Measurements from ENCODE around the gene NLRP7.
A peak's percentile ranks its signal among the peaks of the same experiment; 100 is the strongest.
"Not testable (repeated sequence)": the region's sequence is repeated elsewhere in the genome, so short reads cannot be mapped to it uniquely, and the experiment has no call there.

Gene NLRP7

GRCh38 chr19:54919646-54920563, 27.4 kb downstream of the NLRP7 start:
- DNase-seq, result not testable (repeated sequence)

GRCh38 chr19:54918499-54918898, 28.8 kb downstream of the NLRP7 start:
- DNase-seq, result no peak

GRCh38 chr19:54916822-54917221, 30.5 kb downstream of the NLRP7 start:
- no peak for DNase-seq

GRCh38 chr19:54907899-54908298, 39.4 kb downstream of the NLRP7 start:
- not testable (repeated sequence) for DNase-seq

- DNase-seq, result no peak
These were observed 40.5 kb downstream of the NLRP7 start for GRCh38 chr19:54906819-54907218.

GRCh38 chr19:54905803-54906511, 41.4 kb downstream of the NLRP7 start, which contains the start of gene NCR1:
Gene NCR1 (plus strand): TSS chr19:54906148. CDS start chr19:54906188, 40 bp downstream.
- peak; percentile 11 for DNase-seq

GRCh38 chr19:54905421-54905802, 41.9 kb downstream of the NLRP7 start:
- peak; percentile 29 for DNase-seq

- not testable (repeated sequence) for DNase-seq
These were observed 43.1 kb downstream of the NLRP7 start for GRCh38 chr19:54904261-54904660.

GRCh38 chr19:54903303-54903702, 44.0 kb downstream of the NLRP7 start:
- DNase-seq, result no peak

GRCh38 chr19:54902061-54902460, 45.3 kb downstream of the NLRP7 start:
- no peak for DNase-seq

GRCh38 chr19:54901153-54901552, 46.2 kb downstream of the NLRP7 start:
- DNase-seq, result not testable (repeated sequence)

GRCh38 chr19:54899646-54900045, 47.7 kb downstream of the NLRP7 start:
- not testable (repeated sequence) for DNase-seq

- DNase-seq, result not testable (repeated sequence)
These were observed 48.6 kb downstream of the NLRP7 start for GRCh38 chr19:54898685-54899084.

- no peak for DNase-seq
These were observed 51.3 kb downstream of the NLRP7 start for GRCh38 chr19:54896036-54896435.

GRCh38 chr19:54894106-54894505, 53.2 kb downstream of the NLRP7 start:
- not testable (repeated sequence) for DNase-seq

- no peak for DNase-seq
These were observed 53.9 kb downstream of the NLRP7 start for GRCh38 chr19:54893406-54893805.

- DNase-seq, result no peak
These were observed 57.8 kb downstream of the NLRP7 start for GRCh38 chr19:54889566-54889965.

GRCh38 chr19:54888239-54888638, 59.1 kb downstream of the NLRP7 start:
- no peak for DNase-seq

- no peak for DNase-seq
These were observed 64.1 kb downstream of the NLRP7 start for GRCh38 chr19:54883228-54883627.

GRCh38 chr19:54882758-54883157, 64.6 kb downstream of the NLRP7 start:
- peak; percentile 33 for DNase-seq

- no peak for DNase-seq
These were observed 65.4 kb downstream of the NLRP7 start for GRCh38 chr19:54881884-54882283.

GRCh38 chr19:54877471-54877870, 69.9 kb downstream of the NLRP7 start:
- no peak for DNase-seq

- no peak for DNase-seq
These were observed 71.8 kb downstream of the NLRP7 start for GRCh38 chr19:54875506-54875905.

- DNase-seq, result no peak
These were observed 73.3 kb downstream of the NLRP7 start, which contains the start of gene FCAR for GRCh38 chr19:54873990-54874389. Gene FCAR (plus strand): TSS chr19:54874235. CDS start chr19:54874290, 55 bp downstream.

All from hematopoietic multipotent progenitor cell treated with erythropoietin and hydrocortisone succinate and interleukin-3 and kit ligand, for 8 days (in vitro differentiated cells).